Measurements from ENCODE around the gene NAA10. TPM values are rescaled to one million over a fixed set of nuclear protein-coding genes. Genes with fewer than 3 reads are reported as not detected.
A peak's percentile ranks its signal among the peaks of the same experiment; 100 is the strongest.

The NAA10 gene
- total and polyA plus RNA-seq, 2 of the 13 experiments (the other 11 are each of a cell fraction or from before 2014, with no cell fraction given) = 49.2 to 51.7 TPM

GRCh38 chrX:153883163-153883843 lies 51.5 kb downstream of the NAA10 start:
- CTCF ChIA-PET (ENCODE audit: low intra/inter-chr PET ratio, low total read pairs) = no interaction called here

More at GRCh38 chrX:153883163-153883843, 51.5 kb downstream of the NAA10 start:
- H3K9ac ChIP-seq (ENCODE audit: insufficient read depth, low read depth, low read length) = no peak overlapping the region
- H3K4me3 ChIP-seq (replicated peaks in 1 of 3; ENCODE audit: insufficient read depth in 1 of 3, low read depth in 2 of 3, low read length in 3 of 3) = no peak overlapping the region
- peaks cover 48% of the 10 kb centered on the region for H3K4me1 ChIP-seq (ENCODE audit: insufficient read depth, low read length)
- intact Hi-C loops (cut with micrococcal nuclease; ENCODE audit: unreplicated experiment) = no loop called here
- H2AFZ ChIP-seq (ENCODE audit: low read length) = no peak overlapping the region
- WGBS (ENCODE audit: low lambda C conversion rate) = 48% methylated on average over 5 of the region's 13 CpGs
- H3K27ac ChIP-seq (ENCODE audit: extremely low read length, insufficient read depth, low read length) = no peak overlapping the region
- TF ChIP-seq ZSCAN20 (CRISPR knock-in tag; IDR thresholded peaks at IDR 0.05; ENCODE audit: borderline replicate concordance) = no peak
- TF ChIP-seq NFIC (IDR thresholded peaks at IDR 0.05; ENCODE audit: low read length) = no peak
- TF ChIP-seq, protein P1, sequence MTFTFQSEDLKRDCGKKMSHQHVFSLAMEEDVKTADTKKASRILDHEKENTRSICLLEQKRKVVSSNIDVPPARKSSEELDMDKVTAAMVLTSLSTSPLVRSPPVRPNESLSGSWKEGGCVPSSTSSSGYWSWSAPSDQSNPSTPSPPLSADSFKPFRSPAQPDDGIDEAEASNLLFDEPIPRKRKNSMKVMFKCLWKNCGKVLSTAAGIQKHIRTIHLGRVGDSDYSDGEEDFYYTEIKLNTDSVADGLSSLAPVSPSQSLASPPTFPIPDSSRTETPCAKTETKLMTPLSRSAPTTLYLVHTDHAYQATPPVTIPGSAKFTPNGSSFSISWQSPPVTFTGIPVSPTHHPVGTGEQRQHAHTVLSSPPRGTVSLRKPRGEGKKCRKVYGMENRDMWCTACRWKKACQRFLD (CRISPR knock-in tag; IDR thresholded peaks at IDR 0.05; ENCODE audit: borderline replicate concordance) = no peak
- TF ChIP-seq ZNF761 (CRISPR knock-in tag; conservative IDR thresholded peaks at IDR 0.05) = no peak
- no peak for TF ChIP-seq FOXA3 (CRISPR knock-in tag; IDR thresholded peaks at IDR 0.05)
- TF ChIP-seq ZNF724P (CRISPR knock-in tag; IDR thresholded peaks at IDR 0.05; ENCODE audit: borderline replicate concordance) = no peak
- TF ChIP-seq ZNF296 (CRISPR knock-in tag; conservative IDR thresholded peaks at IDR 0.05) = no peak
- no peak for TF ChIP-seq MNT (IDR thresholded peaks at IDR 0.05)
- no peak for TF ChIP-seq IRX3 (CRISPR knock-in tag; IDR thresholded peaks at IDR 0.05; ENCODE audit: borderline replicate concordance, low read depth)
- no peak for TF ChIP-seq ZNF790 (CRISPR knock-in tag; IDR thresholded peaks at IDR 0.05; ENCODE audit: borderline replicate concordance)
- TF ChIP-seq ZBED4 (CRISPR knock-in tag; IDR thresholded peaks at IDR 0.05; ENCODE audit: borderline replicate concordance) = no peak
- FAIRE-seq (no peak), DNase-seq (ENCODE audit: low spot score) (no peak), ATAC-seq (no peak)
- H4K20me1 ChIP-seq (ENCODE audit: insufficient read depth, low read length) = no peaks in the 10 kb centered on the region
- in situ Hi-C loops (cut with HindIII; ENCODE audit: extremely low pct_ligation_motif_present, low pct_unique_long_range_greater_than_20kb) = no loop called here
- no peaks in the 10 kb centered on the region for H3K9me3 ChIP-seq (ENCODE audit: low read length)
- H3K4me2 ChIP-seq (ENCODE audit: low read depth, low read length) = 0 out of 2 replicates have a peak overlapping the region, but pooled peaks have one; percentile 57
- H3K27me3 ChIP-seq (ENCODE audit: control insufficient read depth in 1 of 2, insufficient read depth in 2 of 2, low read length in 2 of 2) = peaks cover 0 to 19% of the 10 kb centered on the region in 2 experiments; a peak in 3 of 5 replicates
- H3K36me3 ChIP-seq (replicated peaks in 1 of 2; ENCODE audit: control insufficient read depth in 1 of 2, insufficient read depth in 2 of 2, low read length in 2 of 2) = no peaks in the 10 kb centered on the region
- no peaks in the 10 kb centered on the region for H3K79me2 ChIP-seq (ENCODE audit: insufficient read depth, low read length)
- BruUV-seq (replicated peaks) = no TSS peak
- POLR2A ChIA-PET = no interaction called here
